Hepatocyte (in vitro differentiated cells): ENCODE measurements around the gene TAAR2.

Experiments
- CTCF ChIP-seq: fragments of 200-600 bp; sonication (generic); IDR thresholded peaks from 2 replicates; pipeline ENCODE4 v1.5.1; 2016; ENCODE audit warnings: antibody characterized with exemption, mild to moderate bottlenecking; ENCODE audit not compliant: poor library complexity
- EZH2 ChIP-seq: fragments of 200-600 bp; sonication (generic); IDR thresholded peaks from 2 replicates; pipeline ENCODE4 v1.6.1; 2016; ENCODE audit warnings: antibody characterized with exemption, mild to moderate bottlenecking, borderline replicate concordance

- TF ChIP-seq CTCF (no peak), EZH2 (no peak)
Observed at GRCh38 chr6:132673376-132674094, 49.5 kb upstream of the TAAR2 start.
